ENCODE results near the gene RBMS3. TPM values are rescaled to one million over a fixed set of nuclear protein-coding genes. Genes with fewer than 3 reads are reported as not detected.

The RBMS3 gene
- total RNA-seq, 2 donors from 2014 or later, result 31.7 to 45.1 TPM

DNA sequence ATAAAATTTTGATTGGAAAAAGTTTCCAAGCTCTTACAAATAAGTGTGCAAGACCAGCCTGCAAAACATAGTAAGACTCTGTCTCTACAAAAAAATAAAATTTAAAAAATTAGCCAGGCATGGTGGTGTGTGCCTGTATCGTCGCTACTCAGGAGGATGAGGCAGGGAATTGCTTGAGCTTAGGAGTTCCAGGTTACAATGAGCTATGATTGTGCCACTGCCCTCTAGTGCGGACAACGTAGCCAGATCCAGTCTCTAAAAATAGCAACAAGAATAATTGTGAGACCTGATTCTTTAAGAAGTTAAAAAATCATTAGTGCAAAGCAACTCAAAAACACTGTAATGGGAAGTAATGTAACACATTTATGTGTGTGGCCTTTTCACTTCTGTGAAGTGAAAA lies 251.6 kb downstream of the RBMS3 start:
- no peaks in the 10 kb centered on the region for H3K36me3 ChIP-seq
- H3K27me3 ChIP-seq (replicated peaks; ENCODE audit: insufficient read depth), result no peaks in the 10 kb centered on the region
- no peaks in the 10 kb centered on the region for H3K4me1 ChIP-seq (replicated peaks)
- intact Hi-C loops (cut with DNase I), result loop anchor here (10.0 kb wide), 1 partner anchor 112 kb away; no protein-coding TSS in a partner anchor
- TF ChIP-seq, protein P1, sequence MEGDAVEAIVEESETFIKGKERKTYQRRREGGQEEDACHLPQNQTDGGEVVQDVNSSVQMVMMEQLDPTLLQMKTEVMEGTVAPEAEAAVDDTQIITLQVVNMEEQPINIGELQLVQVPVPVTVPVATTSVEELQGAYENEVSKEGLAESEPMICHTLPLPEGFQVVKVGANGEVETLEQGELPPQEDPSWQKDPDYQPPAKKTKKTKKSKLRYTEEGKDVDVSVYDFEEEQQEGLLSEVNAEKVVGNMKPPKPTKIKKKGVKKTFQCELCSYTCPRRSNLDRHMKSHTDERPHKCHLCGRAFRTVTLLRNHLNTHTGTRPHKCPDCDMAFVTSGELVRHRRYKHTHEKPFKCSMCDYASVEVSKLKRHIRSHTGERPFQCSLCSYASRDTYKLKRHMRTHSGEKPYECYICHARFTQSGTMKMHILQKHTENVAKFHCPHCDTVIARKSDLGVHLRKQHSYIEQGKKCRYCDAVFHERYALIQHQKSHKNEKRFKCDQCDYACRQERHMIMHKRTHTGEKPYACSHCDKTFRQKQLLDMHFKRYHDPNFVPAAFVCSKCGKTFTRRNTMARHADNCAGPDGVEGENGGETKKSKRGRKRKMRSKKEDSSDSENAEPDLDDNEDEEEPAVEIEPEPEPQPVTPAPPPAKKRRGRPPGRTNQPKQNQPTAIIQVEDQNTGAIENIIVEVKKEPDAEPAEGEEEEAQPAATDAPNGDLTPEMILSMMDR (IDR thresholded peaks at IDR 0.05), result no peak
- TF ChIP-seq POLR2AphosphoS5 (IDR thresholded peaks at IDR 0.05) (no peak), POLR2A (IDR thresholded peaks at IDR 0.05) (no peak)
- H3K9me3 ChIP-seq, result no peaks in the 10 kb centered on the region
- DNase-seq (ENCODE audit: low spot score), result no peak
- no peak overlapping the region for H3K27ac ChIP-seq
- 80% methylated on average over 4 of the region's 4 CpGs for WGBS
- no peak overlapping the region for H3K4me3 ChIP-seq

DNA sequence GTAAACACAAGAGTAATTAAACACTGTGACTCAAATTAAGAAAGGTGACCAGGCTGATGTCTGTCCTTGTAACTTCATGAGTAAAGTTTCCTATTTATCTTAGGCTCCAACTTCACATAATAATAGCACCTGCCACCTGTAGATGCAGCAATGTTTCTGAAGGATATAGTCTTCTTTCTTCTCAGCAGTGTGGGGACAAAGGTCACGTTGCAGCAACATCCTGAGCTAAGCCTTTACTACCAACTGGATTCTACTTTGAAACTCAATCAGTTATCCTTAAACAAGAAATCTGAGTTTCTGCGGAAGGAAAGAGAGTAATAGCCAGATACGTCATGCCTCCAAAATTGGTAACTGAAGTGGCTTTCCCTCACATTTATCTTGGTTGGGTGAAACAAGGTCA lies 253.1 kb downstream of the RBMS3 start:
- Histone ChIP-seq H3K9me3 (no peaks in the 10 kb centered on the region), H3K27ac (no peak overlapping the region), H3K4me1 (replicated peaks) (no peaks in the 10 kb centered on the region), H3K36me3 (no peaks in the 10 kb centered on the region), H3K4me3 (no peak overlapping the region), H3K27me3 (replicated peaks; ENCODE audit: insufficient read depth) (no peaks in the 10 kb centered on the region)
- WGBS, result 97% methylated on average over 3 of the region's 3 CpGs
- TF ChIP-seq, protein P1 (IDR thresholded peaks at IDR 0.05), result no peak
- no peak for TF ChIP-seq POLR2A (IDR thresholded peaks at IDR 0.05)
- no peak for TF ChIP-seq POLR2AphosphoS5 (IDR thresholded peaks at IDR 0.05)
- no peak for DNase-seq (ENCODE audit: low spot score)
- intact Hi-C loops (cut with DNase I), result loop anchor here (10.0 kb wide), 1 partner anchor 111 kb away; no protein-coding TSS in a partner anchor

DNA sequence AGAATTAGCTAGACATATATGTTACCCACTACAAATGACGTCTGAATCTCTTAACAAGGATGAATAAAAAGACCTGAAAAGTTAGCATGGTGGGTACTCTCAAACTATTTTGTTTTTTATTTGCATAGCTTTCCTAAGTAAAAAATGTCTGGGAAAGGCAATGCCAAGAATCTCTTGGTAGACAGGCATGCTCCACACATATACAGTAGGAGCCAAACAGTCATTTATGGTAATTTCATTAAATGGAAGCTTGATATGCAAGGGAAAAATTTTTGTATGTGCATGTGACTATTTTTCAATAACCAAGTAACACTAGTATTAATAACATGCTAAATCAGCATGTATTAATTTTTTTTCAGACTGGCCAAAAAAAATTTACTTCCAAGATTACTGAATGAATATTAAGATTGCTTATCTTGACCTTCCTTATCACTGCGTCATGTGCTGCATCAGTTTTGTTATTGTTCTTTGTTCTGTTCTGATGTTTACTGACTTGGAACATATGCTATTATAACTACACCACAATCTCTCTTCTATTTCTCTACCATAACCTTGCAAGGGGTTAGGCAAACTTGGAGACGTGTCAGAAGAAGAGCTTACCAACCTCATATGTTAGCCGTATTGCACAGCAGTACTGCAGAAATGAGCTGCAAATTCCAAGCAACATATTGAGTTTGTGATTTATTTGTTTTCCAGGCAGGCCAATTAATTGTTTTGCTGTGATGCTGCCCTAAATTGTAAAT lies 255.3 kb downstream of the RBMS3 start:
- H3K27me3 ChIP-seq (replicated peaks; ENCODE audit: insufficient read depth), result no peaks in the 10 kb centered on the region
- H3K4me3 ChIP-seq, result no peak overlapping the region
- H3K4me1 ChIP-seq (replicated peaks), result no peaks in the 10 kb centered on the region
- DNase-seq (ENCODE audit: low spot score), result no peak
- no peak overlapping the region for H3K27ac ChIP-seq
- intact Hi-C loops (cut with DNase I), result loop anchor here (10.0 kb wide), 1 partner anchor 109 kb away; no protein-coding TSS in a partner anchor
- no peak for TF ChIP-seq POLR2A (IDR thresholded peaks at IDR 0.05)
- TF ChIP-seq, protein P1 (IDR thresholded peaks at IDR 0.05), result no peak
- no peak for TF ChIP-seq POLR2AphosphoS5 (IDR thresholded peaks at IDR 0.05)
- H3K9me3 ChIP-seq, result no peaks in the 10 kb centered on the region
- 74% methylated on average over 4 of the region's 4 CpGs for WGBS
- no peaks in the 10 kb centered on the region for H3K36me3 ChIP-seq

DNA sequence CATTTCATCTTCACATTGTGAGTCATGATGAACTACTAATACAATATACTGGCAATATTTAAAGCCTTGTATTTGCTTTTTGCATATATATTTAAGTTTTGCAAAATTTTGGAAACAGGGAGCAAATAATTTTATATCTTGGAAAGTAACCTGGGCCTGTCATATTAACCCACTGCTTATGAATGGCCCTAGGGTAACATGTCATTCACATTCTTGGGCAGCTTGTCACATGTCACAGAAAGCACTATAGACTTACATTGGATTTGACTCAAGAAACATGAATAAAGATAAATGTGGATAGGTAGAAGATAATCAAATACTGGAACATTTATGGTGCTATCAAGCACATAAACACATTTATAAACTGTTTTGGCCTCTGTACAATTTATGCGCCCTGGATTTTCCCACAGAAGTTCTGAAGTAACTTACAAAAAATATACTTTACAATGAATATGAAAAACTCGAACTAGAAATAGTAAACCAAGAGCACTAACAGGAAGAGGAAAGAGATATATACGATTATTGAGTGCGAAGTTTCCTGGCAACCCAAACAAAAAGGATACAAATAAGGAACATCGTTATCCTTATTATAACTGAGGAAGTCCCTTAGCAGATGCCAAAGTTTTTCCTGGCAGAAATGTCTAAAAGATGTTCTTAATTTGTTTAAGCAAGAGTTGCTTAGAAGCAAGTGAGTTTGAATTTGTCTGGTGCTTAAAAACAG lies 257.2 kb downstream of the RBMS3 start:
- TF ChIP-seq, protein P1 (IDR thresholded peaks at IDR 0.05), result no peak
- TF ChIP-seq POLR2A (IDR thresholded peaks at IDR 0.05) (no peak), POLR2AphosphoS5 (IDR thresholded peaks at IDR 0.05) (no peak)
- WGBS, result 35% methylated on average over 5 of the region's 5 CpGs
- intact Hi-C loops (cut with DNase I), result loop anchor here (10.0 kb wide), 1 partner anchor 107 kb away; no protein-coding TSS in a partner anchor
- Histone ChIP-seq H3K9me3 (no peaks in the 10 kb centered on the region), H3K4me1 (replicated peaks) (no peaks in the 10 kb centered on the region), H3K4me3 (no peak overlapping the region), H3K36me3 (no peaks in the 10 kb centered on the region), H3K27me3 (replicated peaks; ENCODE audit: insufficient read depth) (no peaks in the 10 kb centered on the region), H3K27ac (no peak overlapping the region)
- no peak for DNase-seq (ENCODE audit: low spot score)
